Measurements from ENCODE around the gene BATF3.
"Not testable (repeated sequence)": the region's sequence is repeated elsewhere in the genome, so short reads cannot be mapped to it uniquely, and the experiment has no call there.

The BATF3 gene

GRCh38 chr1:212652609-212653008 is 47.0 kb downstream of the BATF3 start:
- no peak for DNase-seq

- no peak for DNase-seq
Observed at GRCh38 chr1:212651977-212652376, 47.7 kb downstream of the BATF3 start.

GRCh38 chr1:212651521-212651920 is 48.1 kb downstream of the BATF3 start:
- no peak for DNase-seq

GRCh38 chr1:212650228-212650627 is 49.4 kb downstream of the BATF3 start:
- no peak for DNase-seq

- DNase-seq = no peak
Observed at GRCh38 chr1:212649020-212649419, 50.6 kb downstream of the BATF3 start.

GRCh38 chr1:212648431-212648830 is 51.2 kb downstream of the BATF3 start:
- DNase-seq = no peak

GRCh38 chr1:212647004-212647403 is 52.6 kb downstream of the BATF3 start:
- DNase-seq = no peak

GRCh38 chr1:212646588-212646987 is 53.1 kb downstream of the BATF3 start:
- DNase-seq = no peak

GRCh38 chr1:212645546-212646543 is 53.8 kb downstream of the BATF3 start:
- no peak for DNase-seq

- no peak for DNase-seq
Observed at GRCh38 chr1:212644866-212645545, 54.6 kb downstream of the BATF3 start.

GRCh38 chr1:212643877-212644276 is 55.8 kb downstream of the BATF3 start:
- no peak for DNase-seq

- DNase-seq = no peak
Observed at GRCh38 chr1:212641956-212642355, 57.7 kb downstream of the BATF3 start.

- DNase-seq = no peak
Observed at GRCh38 chr1:212640223-212640878, 59.3 kb downstream of the BATF3 start.

- DNase-seq = not testable (repeated sequence)
Observed at GRCh38 chr1:212639524-212639923, 60.1 kb downstream of the BATF3 start.

- no peak for DNase-seq
Observed at GRCh38 chr1:212638492-212639151, 61.0 kb downstream of the BATF3 start.

GRCh38 chr1:212637902-212638301 is 61.7 kb downstream of the BATF3 start:
- DNase-seq = no peak
